Liver (tissue), 9 donors: ENCODE results near the gene CRY1. TPM values are rescaled to one million over a fixed set of nuclear protein-coding genes. Genes with fewer than 3 reads are reported as not detected.
A peak's percentile ranks its signal among the peaks of the same experiment; 100 is the strongest.

Source experiments
- DNase-seq: peaks from one replicate; pipeline ENCODE4 v3.0.0-alpha.2; 2017; ENCODE audit warnings: low spot score
- H3K27ac ChIP-seq, 2 donors: one replicate each; pipeline ENCODE4 v1.7.0; 2013; ENCODE audit warnings: inconsistent platforms in 2 of 2, low read length in 2 of 2, control low read depth in 1 of 2, low read depth in 1 of 2, mild to moderate bottlenecking in 1 of 2
- H3K27me3 ChIP-seq, 4 donors: one replicate each; pipeline versions ENCODE4 v1.6.1 to v1.7.0; 2013; ENCODE audit warnings: low read length in 3 of 4, inconsistent platforms in 1 of 4, mild to moderate bottlenecking in 1 of 4, moderate library complexity in 1 of 4; ENCODE audit not compliant: control insufficient read depth in 4 of 4, insufficient read depth in 4 of 4
- H3K36me3 ChIP-seq, 4 donors: one replicate each; pipeline versions ENCODE4 v1.6.1 to v1.7.0; 2013; ENCODE audit warnings: low read length in 3 of 4, mild to moderate bottlenecking in 3 of 4, low read depth in 1 of 4, moderate library complexity in 1 of 4; ENCODE audit not compliant: control insufficient read depth in 4 of 4, insufficient read depth in 3 of 4
- H3K4me1 ChIP-seq, 4 donors: one replicate each; pipeline versions ENCODE4 v1.6.1 to v1.7.0; 2013; ENCODE audit warnings: low read length in 3 of 4, mild to moderate bottlenecking in 3 of 4, moderate library complexity in 1 of 4; ENCODE audit not compliant: control insufficient read depth in 4 of 4, insufficient read depth in 4 of 4
- H3K4me3 ChIP-seq, 3 donors: one replicate each; pipeline versions ENCODE4 v1.6.1 to v1.7.0; 2013; ENCODE audit warnings: low read length in 3 of 3, control low read depth in 1 of 3, low read depth in 1 of 3, mild to moderate bottlenecking in 1 of 3
- H3K9ac ChIP-seq, 2 donors: one replicate each; pipeline ENCODE4 v1.7.0; 2013; ENCODE audit warnings: low read length in 2 of 2, mild to moderate bottlenecking in 2 of 2, moderate library complexity in 2 of 2, control low read depth in 1 of 2, low read depth in 1 of 2
- H3K9me3 ChIP-seq, 4 donors: one replicate each; pipeline versions ENCODE4 v1.6.1 to v1.7.0; 2013; ENCODE audit warnings: low read length in 3 of 4; ENCODE audit not compliant: control insufficient read depth in 4 of 4
- CTCF ChIP-seq: fragments of 150-350 bp; IDR thresholded peaks from 2 replicates; pipeline ENCODE4 v1.5.1; 2017; ENCODE audit warnings: improper control_type of control experiment, low read depth, low read length; ENCODE audit not compliant: missing input control
- EGR1 ChIP-seq, 2 donors: IDR thresholded peaks; 2 replicates each; pipeline ENCODE4 v1.6.1; 2016 to 2018; ENCODE audit warnings: antibody characterized with exemption in 2 of 2, low read depth in 2 of 2
- FOXA1 ChIP-seq: IDR thresholded peaks from 2 replicates; pipeline ENCODE4 v1.6.1; 2016; ENCODE audit warnings: antibody characterized with exemption
- FOXA2 ChIP-seq: IDR thresholded peaks from 2 replicates; pipeline ENCODE4 v1.6.1; 2016; ENCODE audit warnings: antibody characterized with exemption
- GABPA ChIP-seq, 2 donors: IDR thresholded peaks in 1 of 2; conservative IDR thresholded peaks in 1 of 2; 2 replicates each; pipeline ENCODE4 v1.6.1; 2016; ENCODE audit warnings: antibody characterized with exemption in 2 of 2, mild to moderate bottlenecking in 1 of 2, moderate library complexity in 1 of 2
- HNF4A ChIP-seq, 2 donors: conservative IDR thresholded peaks; 2 replicates each; pipeline ENCODE4 v1.6.1; 2016; ENCODE audit warnings: antibody characterized with exemption in 2 of 2, mild to moderate bottlenecking in 2 of 2
- HNF4G ChIP-seq: IDR thresholded peaks from 2 replicates; pipeline ENCODE4 v1.6.1; 2016; ENCODE audit warnings: antibody characterized with exemption
- JUND ChIP-seq, 2 donors: IDR thresholded peaks; 2 replicates each; pipeline ENCODE4 v1.6.1; 2016; ENCODE audit warnings: antibody characterized with exemption in 2 of 2
- MAX ChIP-seq: IDR thresholded peaks from 2 replicates; pipeline ENCODE4 v1.6.1; 2016; ENCODE audit warnings: antibody characterized with exemption
- NR2F2 ChIP-seq: IDR thresholded peaks from 2 replicates; pipeline ENCODE4 v1.6.1; 2016; ENCODE audit warnings: antibody characterized with exemption
- RAD21 ChIP-seq, 2 donors: IDR thresholded peaks; 2 replicates each; pipeline ENCODE4 v1.6.1; 2016; ENCODE audit warnings: antibody characterized with exemption in 2 of 2, mild to moderate bottlenecking in 2 of 2
- RXRA ChIP-seq, 2 donors: IDR thresholded peaks; 2 replicates each; pipeline ENCODE4 v1.6.1; 2017 to 2018; ENCODE audit warnings: antibody characterized with exemption in 2 of 2, mild to moderate bottlenecking in 1 of 2
- SP1 ChIP-seq: IDR thresholded peaks from 2 replicates; pipeline ENCODE4 v1.6.1; 2018; ENCODE audit warnings: antibody characterized with exemption, mild to moderate bottlenecking
- TAF1 ChIP-seq: conservative IDR thresholded peaks from 2 replicates; pipeline ENCODE4 v1.6.1; 2016; ENCODE audit warnings: antibody characterized with exemption, mild to moderate bottlenecking
- YY1 ChIP-seq: IDR thresholded peaks from 2 replicates; pipeline ENCODE4 v1.6.1; 2016; ENCODE audit warnings: antibody characterized with exemption, mild to moderate bottlenecking
- ZBTB33 ChIP-seq: IDR thresholded peaks from 2 replicates; pipeline ENCODE4 v1.6.1; 2016; ENCODE audit warnings: antibody characterized with exemption
- WGBS: extraction: QIAGEN DNeasy Blood & Tissue Kit; methylation state at CpG from one replicate; pipeline ENCODE4 v1.1.7; 2013; 5-methylcytosine and 5-hydroxymethylcytosine counted together
- polyA plus RNA-seq, 2 donors: library from polyadenylated mRNA; stranded (reverse) in 1 of 2; unstranded in 1 of 2; fragments of 200-250 nt in 1 of 2; fragments of >200 nt in 1 of 2; fragmentation: Nextera tagmentation in 1 of 2; extraction: Ambion mirVana in 1 of 2; gene quantifications; one replicate each; pipeline versions ENCODE4 v1.2.1 to v1.2.3, GENCODE V29; 2013 to 2015
- total RNA-seq, 2 donors: library from RNA; depleted of rRNA; stranded (reverse); fragments of >200 nt; gene quantifications; one replicate each; pipeline ENCODE4 v1.2.3, GENCODE V29; 2014
- TF ChIP-seq, protein P1 (sequence below): IDR thresholded peaks from 2 replicates; pipeline ENCODE4 v1.6.1; 2016; ENCODE audit warnings: antibody characterized with exemption
- TF ChIP-seq, protein P2 (sequence below): IDR thresholded peaks from 2 replicates; pipeline ENCODE4 v1.6.1; 2016; ENCODE audit warnings: antibody characterized with exemption, mild to moderate bottlenecking
- donor health status: healthy.
- donor health status: healthy.
- donor health status: healthy.
- donor health status: healthy.
- donor health status: healthy.

Gene CRY1
- total and polyA plus RNA-seq, 4 donors = 5.7 to 16.6 (median 10.1) TPM

GRCh38 chr12:106986625-106987389 is 106.5 kb downstream of the CRY1 start, which contains the start of gene MTERF2:
Gene MTERF2 (minus strand): TSS chr12:106987146. CDS start chr12:106978714, 8,432 bp downstream.
- TF ChIP-seq GABPA (IDR thresholded peaks at IDR 0.05 in 1 of 2, conservative IDR thresholded peaks at IDR 0.05 in 1 of 2) (no peak), SP1 (peak; percentile 63), YY1 (peak; percentile 79), TAF1 (peak; percentile 38), MAX (peak; percentile 80), FOXA1 (no peak), JUND (IDR thresholded peaks at IDR 0.05) (no peak), NR2F2 (no peak), RAD21 (IDR thresholded peaks at IDR 0.05) (peak in 1 of 2 donors; percentile 26), FOXA2 (no peak), HNF4A (conservative IDR thresholded peaks at IDR 0.05) (peak; percentile 14 to 20), EGR1 (IDR thresholded peaks at IDR 0.05; ENCODE audit: low read depth in 2 of 2) (peak; percentile 76 to 93), HNF4G (no peak), RXRA (IDR thresholded peaks at IDR 0.05) (peak in 1 of 2 donors; percentile 29), CTCF (no peak), ZBTB33 (no peak)
- TF ChIP-seq, protein P1, sequence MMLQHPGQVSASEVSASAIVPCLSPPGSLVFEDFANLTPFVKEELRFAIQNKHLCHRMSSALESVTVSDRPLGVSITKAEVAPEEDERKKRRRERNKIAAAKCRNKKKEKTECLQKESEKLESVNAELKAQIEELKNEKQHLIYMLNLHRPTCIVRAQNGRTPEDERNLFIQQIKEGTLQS = peak; percentile 19
- TF ChIP-seq, protein P2, sequence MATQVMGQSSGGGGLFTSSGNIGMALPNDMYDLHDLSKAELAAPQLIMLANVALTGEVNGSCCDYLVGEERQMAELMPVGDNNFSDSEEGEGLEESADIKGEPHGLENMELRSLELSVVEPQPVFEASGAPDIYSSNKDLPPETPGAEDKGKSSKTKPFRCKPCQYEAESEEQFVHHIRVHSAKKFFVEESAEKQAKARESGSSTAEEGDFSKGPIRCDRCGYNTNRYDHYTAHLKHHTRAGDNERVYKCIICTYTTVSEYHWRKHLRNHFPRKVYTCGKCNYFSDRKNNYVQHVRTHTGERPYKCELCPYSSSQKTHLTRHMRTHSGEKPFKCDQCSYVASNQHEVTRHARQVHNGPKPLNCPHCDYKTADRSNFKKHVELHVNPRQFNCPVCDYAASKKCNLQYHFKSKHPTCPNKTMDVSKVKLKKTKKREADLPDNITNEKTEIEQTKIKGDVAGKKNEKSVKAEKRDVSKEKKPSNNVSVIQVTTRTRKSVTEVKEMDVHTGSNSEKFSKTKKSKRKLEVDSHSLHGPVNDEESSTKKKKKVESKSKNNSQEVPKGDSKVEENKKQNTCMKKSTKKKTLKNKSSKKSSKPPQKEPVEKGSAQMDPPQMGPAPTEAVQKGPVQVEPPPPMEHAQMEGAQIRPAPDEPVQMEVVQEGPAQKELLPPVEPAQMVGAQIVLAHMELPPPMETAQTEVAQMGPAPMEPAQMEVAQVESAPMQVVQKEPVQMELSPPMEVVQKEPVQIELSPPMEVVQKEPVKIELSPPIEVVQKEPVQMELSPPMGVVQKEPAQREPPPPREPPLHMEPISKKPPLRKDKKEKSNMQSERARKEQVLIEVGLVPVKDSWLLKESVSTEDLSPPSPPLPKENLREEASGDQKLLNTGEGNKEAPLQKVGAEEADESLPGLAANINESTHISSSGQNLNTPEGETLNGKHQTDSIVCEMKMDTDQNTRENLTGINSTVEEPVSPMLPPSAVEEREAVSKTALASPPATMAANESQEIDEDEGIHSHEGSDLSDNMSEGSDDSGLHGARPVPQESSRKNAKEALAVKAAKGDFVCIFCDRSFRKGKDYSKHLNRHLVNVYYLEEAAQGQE = peak; percentile 81
- H3K36me3 ChIP-seq = peaks cover 0 to 3% (median 1%) of the 10 kb centered on the region in 4 donors

More at GRCh38 chr12:106986625-106987389, 106.5 kb downstream of the CRY1 start, which contains the start of gene MTERF2:
- peaks cover 6 to 16% (median 13%) of the 10 kb centered on the region in 4 donors for H3K4me1 ChIP-seq
- under 1% methylated on average over 50 of the region's 50 CpGs for WGBS
- no peaks in the 10 kb centered on the region for H3K27me3 ChIP-seq
- peak; percentile 94 for DNase-seq
- H3K9me3 ChIP-seq = no peaks in the 10 kb centered on the region
- peak within 1 kb of the TSS; percentile 49 to 75 (median 55) for H3K4me3 ChIP-seq
- H3K9ac ChIP-seq = peak within 1 kb of the TSS; percentile 59 to 93
- peak within 1 kb of the TSS; percentile 69 to 90 for H3K27ac ChIP-seq
